Measurements from ENCODE around the gene DNAJA1.

DNA sequence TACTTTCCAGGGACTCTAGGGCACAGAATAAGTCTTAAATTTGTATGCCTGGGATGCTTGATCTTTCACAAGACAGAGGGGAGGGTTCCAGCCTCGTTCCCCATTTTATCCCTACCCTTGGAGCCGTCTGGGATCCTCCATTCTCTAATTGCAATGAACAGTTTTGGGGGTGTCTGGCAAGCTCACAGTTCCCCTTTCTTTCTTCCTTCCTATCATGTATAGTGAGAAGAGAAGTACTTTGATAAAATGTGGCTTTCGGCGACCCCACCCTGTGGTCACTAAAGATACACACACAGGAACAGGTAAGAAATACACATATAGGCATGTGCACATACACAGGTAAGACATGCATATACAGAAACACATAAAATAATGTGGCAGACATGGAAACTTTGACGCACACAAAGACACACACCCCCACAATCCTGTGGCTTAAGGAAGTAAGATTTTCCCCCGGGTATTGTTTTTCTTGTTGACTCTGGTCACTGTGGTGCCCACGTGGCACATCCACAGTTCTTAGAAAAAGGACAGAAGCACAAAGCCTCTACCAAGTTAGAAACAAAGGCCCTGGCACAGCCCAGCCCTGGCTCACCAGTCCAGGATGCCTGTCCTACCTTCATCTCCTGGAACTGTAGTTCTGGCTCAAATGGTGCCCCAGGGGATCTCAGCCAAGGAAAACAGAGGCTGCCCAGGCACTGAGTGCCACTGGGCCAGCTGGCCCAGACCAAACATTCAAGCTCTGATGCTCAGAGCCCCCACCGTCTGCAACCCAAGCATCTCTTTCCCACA lies 57.7 kb downstream of the DNAJA1 start:
- TF ChIP-seq, protein P1, sequence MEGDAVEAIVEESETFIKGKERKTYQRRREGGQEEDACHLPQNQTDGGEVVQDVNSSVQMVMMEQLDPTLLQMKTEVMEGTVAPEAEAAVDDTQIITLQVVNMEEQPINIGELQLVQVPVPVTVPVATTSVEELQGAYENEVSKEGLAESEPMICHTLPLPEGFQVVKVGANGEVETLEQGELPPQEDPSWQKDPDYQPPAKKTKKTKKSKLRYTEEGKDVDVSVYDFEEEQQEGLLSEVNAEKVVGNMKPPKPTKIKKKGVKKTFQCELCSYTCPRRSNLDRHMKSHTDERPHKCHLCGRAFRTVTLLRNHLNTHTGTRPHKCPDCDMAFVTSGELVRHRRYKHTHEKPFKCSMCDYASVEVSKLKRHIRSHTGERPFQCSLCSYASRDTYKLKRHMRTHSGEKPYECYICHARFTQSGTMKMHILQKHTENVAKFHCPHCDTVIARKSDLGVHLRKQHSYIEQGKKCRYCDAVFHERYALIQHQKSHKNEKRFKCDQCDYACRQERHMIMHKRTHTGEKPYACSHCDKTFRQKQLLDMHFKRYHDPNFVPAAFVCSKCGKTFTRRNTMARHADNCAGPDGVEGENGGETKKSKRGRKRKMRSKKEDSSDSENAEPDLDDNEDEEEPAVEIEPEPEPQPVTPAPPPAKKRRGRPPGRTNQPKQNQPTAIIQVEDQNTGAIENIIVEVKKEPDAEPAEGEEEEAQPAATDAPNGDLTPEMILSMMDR (IDR thresholded peaks at IDR 0.05), result no peak
- TF ChIP-seq POLR2A (IDR thresholded peaks at IDR 0.05), result no peak
- no peak for TF ChIP-seq EP300 (IDR thresholded peaks at IDR 0.05)
